ENCODE data around the gene RPTOR. TPM values are rescaled to one million over a fixed set of nuclear protein-coding genes. Genes with fewer than 3 reads are reported as not detected.

RPTOR gene
- total and polyA plus RNA-seq, 2 donors: 8.1 to 10.3 TPM

DNA sequence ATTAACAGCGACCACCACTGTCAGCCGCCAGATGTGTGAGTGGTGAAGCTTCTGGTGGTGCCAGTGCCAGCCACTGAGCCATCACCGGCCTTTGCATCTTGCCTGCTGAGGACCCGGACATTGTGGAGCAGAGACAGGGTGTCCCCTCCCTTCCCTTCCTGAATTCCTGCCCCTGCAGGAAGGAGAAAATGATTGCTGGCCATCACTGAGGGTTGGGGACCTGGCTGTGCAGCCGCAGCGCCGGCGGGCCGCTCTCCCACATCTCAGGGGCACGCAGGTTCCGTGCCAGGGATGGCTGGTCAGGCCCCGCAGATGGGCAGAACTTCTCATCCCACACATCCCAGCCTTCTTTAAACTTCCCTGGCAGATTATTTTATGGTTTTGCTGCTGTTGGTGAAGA lies 56.5 kb downstream of the RPTOR start:
- DNase-seq (ENCODE audit: low read depth in 6 of 9, low spot score in 9 of 9): no peak
- Histone ChIP-seq H3K27ac (ENCODE audit: low read depth in 1 of 2, low read length in 1 of 2) (no peak overlapping the region), H3K9me3 (ENCODE audit: control insufficient read depth in 2 of 2, insufficient read depth in 1 of 2, low read length in 1 of 2) (peaks cover 0 to 4% of the 10 kb centered on the region in 2 donors), H3K4me3 (ENCODE audit: low read length in 2 of 2) (no peak overlapping the region), H3K27me3 (ENCODE audit: control insufficient read depth in 2 of 2, insufficient read depth in 1 of 2, low read length in 1 of 2) (no peaks in the 10 kb centered on the region), H3K36me3 (ENCODE audit: control insufficient read depth in 2 of 2, insufficient read depth in 2 of 2, low read length in 1 of 2) (no peaks in the 10 kb centered on the region), H3K4me1 (ENCODE audit: control insufficient read depth in 2 of 2, insufficient read depth in 2 of 2, low read length in 2 of 2) (peaks cover 7 to 50% of the 10 kb centered on the region in 2 donors)
- WGBS: 99% methylated on average over 12 of the region's 12 CpGs

DNA sequence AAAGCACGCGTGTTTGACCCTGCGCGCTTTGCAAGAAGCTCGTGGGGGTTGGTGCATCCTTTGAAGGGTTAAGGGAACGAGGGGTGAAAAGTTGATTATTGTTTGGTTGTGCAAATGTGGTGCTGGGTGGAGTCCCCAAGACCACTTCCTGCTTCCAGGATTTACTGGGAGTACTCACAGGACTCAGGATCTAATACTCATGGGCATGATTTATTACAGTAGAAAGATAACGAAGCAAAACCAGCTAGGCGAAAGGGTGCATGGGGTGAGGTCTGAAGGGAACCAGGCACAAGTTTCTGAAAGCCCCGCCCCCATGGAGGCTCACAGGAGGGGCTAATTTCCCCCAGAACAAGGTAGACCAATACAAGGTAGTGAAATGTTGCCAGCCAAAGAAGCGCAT lies 58.8 kb downstream of the RPTOR start:
- Histone ChIP-seq H3K27ac (ENCODE audit: low read depth in 1 of 2, low read length in 1 of 2) (no peak overlapping the region), H3K4me1 (ENCODE audit: control insufficient read depth in 2 of 2, insufficient read depth in 2 of 2, low read length in 2 of 2) (peaks cover 9 to 41% of the 10 kb centered on the region in 2 donors), H3K36me3 (ENCODE audit: control insufficient read depth in 2 of 2, insufficient read depth in 2 of 2, low read length in 1 of 2) (no peaks in the 10 kb centered on the region), H3K27me3 (ENCODE audit: control insufficient read depth in 2 of 2, insufficient read depth in 1 of 2, low read length in 1 of 2) (no peaks in the 10 kb centered on the region), H3K9me3 (ENCODE audit: control insufficient read depth in 2 of 2, insufficient read depth in 1 of 2, low read length in 1 of 2) (peaks cover 0 to 4% of the 10 kb centered on the region in 2 donors), H3K4me3 (ENCODE audit: low read length in 2 of 2) (no peak overlapping the region)
- 94% methylated on average over 10 of the region's 10 CpGs for WGBS
- no peak for DNase-seq (ENCODE audit: low read depth in 6 of 9, low spot score in 9 of 9)

DNA sequence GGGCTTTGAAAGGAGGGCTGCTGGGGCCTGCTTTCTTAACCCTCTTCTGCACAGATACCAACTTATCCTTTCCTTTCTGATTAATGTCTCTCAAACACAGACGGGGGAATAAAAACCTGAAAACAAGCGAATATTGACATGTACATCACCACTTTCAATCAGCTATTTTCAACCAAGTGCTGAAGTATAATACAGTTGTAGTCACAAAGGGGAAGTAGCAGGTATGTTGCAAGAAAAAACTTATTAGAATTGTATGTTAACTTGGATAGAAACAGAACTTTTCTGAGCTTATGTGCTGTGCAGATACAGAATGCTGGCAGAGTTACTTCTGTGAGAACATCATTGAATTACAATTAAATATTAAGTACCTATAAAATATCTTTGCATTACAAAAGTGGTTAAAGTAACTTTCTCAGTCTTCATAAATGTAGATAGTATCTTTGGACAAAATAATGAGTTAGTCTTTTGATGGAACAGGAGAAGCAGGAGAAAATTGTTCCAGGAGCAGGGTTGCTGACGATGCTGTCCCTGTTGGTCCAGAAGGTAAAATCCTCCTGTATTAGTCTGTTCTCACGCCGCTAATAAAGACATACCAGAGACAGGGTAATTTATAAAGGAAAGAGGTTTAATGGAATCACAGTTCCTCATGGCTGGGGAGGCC lies 59.5 kb downstream of the RPTOR start:
- Histone ChIP-seq H3K27me3 (ENCODE audit: control insufficient read depth in 2 of 2, insufficient read depth in 1 of 2, low read length in 1 of 2) (no peaks in the 10 kb centered on the region), H3K4me3 (ENCODE audit: low read length in 2 of 2) (no peak overlapping the region), H3K9me3 (ENCODE audit: control insufficient read depth in 2 of 2, insufficient read depth in 1 of 2, low read length in 1 of 2) (peaks cover 0 to 4% of the 10 kb centered on the region in 2 donors), H3K4me1 (ENCODE audit: control insufficient read depth in 2 of 2, insufficient read depth in 2 of 2, low read length in 2 of 2) (peaks cover 8 to 37% of the 10 kb centered on the region in 2 donors), H3K27ac (ENCODE audit: low read depth in 1 of 2, low read length in 1 of 2) (no peak overlapping the region), H3K36me3 (ENCODE audit: control insufficient read depth in 2 of 2, insufficient read depth in 2 of 2, low read length in 1 of 2) (no peaks in the 10 kb centered on the region)
- no peak for DNase-seq (ENCODE audit: low read depth in 6 of 9, low spot score in 9 of 9)
- 97% methylated on average over 5 of the region's 5 CpGs for WGBS

DNA sequence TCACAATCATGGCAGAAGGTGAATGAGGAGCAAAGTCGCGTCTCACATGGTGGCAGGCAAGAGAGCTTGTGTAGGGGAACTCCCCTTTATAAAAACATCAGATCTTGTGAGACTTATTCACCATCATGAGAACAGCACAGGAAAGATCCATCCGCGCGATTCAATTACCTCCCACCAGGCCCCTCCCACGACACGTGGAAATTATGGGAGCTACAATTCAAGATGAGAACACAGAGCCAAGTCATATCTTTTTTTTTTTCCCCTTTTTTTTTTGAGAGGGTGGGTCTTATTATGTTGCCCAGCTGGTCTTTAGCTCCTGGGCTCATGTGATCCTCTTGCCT lies 60.0 kb downstream of the RPTOR start:
- no peak overlapping the region for H3K27ac ChIP-seq (ENCODE audit: low read depth in 1 of 2, low read length in 1 of 2)
- WGBS: 98% methylated on average over 7 of the region's 7 CpGs
- H3K36me3 ChIP-seq (ENCODE audit: control insufficient read depth in 2 of 2, insufficient read depth in 2 of 2, low read length in 1 of 2): no peaks in the 10 kb centered on the region
- DNase-seq (ENCODE audit: low read depth in 6 of 9, low spot score in 9 of 9): no peak
- peaks cover 0 to 4% of the 10 kb centered on the region in 2 donors for H3K9me3 ChIP-seq (ENCODE audit: control insufficient read depth in 2 of 2, insufficient read depth in 1 of 2, low read length in 1 of 2)
- H3K27me3 ChIP-seq (ENCODE audit: control insufficient read depth in 2 of 2, insufficient read depth in 1 of 2, low read length in 1 of 2): no peaks in the 10 kb centered on the region
- H3K4me3 ChIP-seq (ENCODE audit: low read length in 2 of 2): no peak overlapping the region
- H3K4me1 ChIP-seq (ENCODE audit: control insufficient read depth in 2 of 2, insufficient read depth in 2 of 2, low read length in 2 of 2): peaks cover 3 to 32% of the 10 kb centered on the region in 2 donors

DNA sequence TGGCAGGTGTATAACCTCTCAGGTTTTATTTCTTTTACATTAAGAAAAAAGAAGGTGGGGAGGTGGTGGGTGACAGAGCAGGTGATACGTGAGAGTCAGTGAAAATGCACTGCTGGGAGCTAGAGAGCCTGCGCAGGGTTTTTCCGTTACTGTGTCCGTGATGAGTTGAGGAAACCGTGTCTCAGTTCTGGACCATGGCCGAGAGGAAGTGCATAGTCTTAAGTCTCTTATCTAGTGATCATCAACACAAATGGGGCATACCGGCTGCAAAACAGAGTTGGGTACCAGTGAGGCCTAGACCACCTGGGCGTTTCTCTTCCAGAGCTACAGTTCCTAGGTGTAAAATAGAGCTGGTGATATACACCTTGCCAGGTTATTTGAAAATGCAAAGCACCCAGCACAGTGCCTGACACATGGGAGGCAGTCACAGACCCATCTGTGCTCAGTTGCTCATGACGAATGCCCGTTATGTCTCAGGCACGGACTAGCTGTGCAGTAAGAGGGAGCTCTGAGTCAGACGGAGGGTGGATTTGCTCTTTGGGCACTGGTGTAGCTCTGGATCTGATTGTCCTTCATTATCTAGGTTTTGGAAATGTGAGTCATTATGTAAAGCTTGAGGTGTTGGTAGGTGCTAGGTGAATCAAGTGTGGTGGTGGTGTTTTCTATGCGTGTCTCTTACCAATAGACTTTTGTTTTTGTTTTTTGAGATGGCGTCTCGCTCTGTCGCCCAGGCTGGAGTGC lies 60.9 kb downstream of the RPTOR start:
- no peak overlapping the region for H3K27ac ChIP-seq (ENCODE audit: low read depth in 1 of 2, low read length in 1 of 2)

DNA sequence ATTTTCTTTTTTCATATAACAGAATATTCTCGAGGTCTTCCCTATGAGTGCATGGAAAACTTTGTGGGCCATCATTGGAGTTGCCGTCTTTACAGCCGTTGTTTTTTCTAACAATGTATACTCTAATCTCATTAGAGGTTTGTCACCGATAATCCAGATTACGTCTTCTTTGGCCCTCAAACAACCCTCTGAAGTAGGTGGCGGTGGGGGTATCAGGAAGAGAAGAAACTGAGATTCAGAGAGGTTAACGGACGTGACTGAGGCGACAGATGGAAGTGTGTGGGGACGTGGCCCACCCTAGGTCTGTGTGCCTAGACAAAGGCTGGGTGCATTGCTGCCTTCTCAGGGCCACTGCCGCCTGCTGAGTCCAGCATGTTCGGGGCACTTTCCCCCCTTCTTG lies 63.7 kb downstream of the RPTOR start:
- Histone ChIP-seq H3K4me3 (ENCODE audit: low read length in 2 of 2) (no peak overlapping the region), H3K27me3 (ENCODE audit: control insufficient read depth in 2 of 2, insufficient read depth in 1 of 2, low read length in 1 of 2) (no peaks in the 10 kb centered on the region), H3K4me1 (ENCODE audit: control insufficient read depth in 2 of 2, insufficient read depth in 2 of 2, low read length in 2 of 2) (peaks cover 2 to 27% of the 10 kb centered on the region in 2 donors), H3K9me3 (ENCODE audit: control insufficient read depth in 2 of 2, insufficient read depth in 1 of 2, low read length in 1 of 2) (peaks cover 0 to 2% of the 10 kb centered on the region in 2 donors), H3K27ac (ENCODE audit: low read depth in 1 of 2, low read length in 1 of 2) (no peak overlapping the region), H3K36me3 (ENCODE audit: control insufficient read depth in 2 of 2, insufficient read depth in 2 of 2, low read length in 1 of 2) (no peaks in the 10 kb centered on the region)
- 98% methylated on average over 12 of the region's 12 CpGs for WGBS
- DNase-seq (ENCODE audit: low read depth in 6 of 9, low spot score in 9 of 9): no peak

More for the DNA sequence above, 60.9 kb downstream of the RPTOR start:
- no peak overlapping the region for H3K4me3 ChIP-seq (ENCODE audit: low read length in 2 of 2)
- no peaks in the 10 kb centered on the region for H3K36me3 ChIP-seq (ENCODE audit: control insufficient read depth in 2 of 2, insufficient read depth in 2 of 2, low read length in 1 of 2)
- DNase-seq (ENCODE audit: low read depth in 6 of 9, low spot score in 9 of 9): no peak
- WGBS: 88% methylated on average over 16 of the region's 16 CpGs
- H3K4me1 ChIP-seq (ENCODE audit: control insufficient read depth in 2 of 2, insufficient read depth in 2 of 2, low read length in 2 of 2): peaks cover 2 to 26% of the 10 kb centered on the region in 2 donors
- peaks cover 0 to 4% of the 10 kb centered on the region in 2 donors for H3K9me3 ChIP-seq (ENCODE audit: control insufficient read depth in 2 of 2, insufficient read depth in 1 of 2, low read length in 1 of 2)
- H3K27me3 ChIP-seq (ENCODE audit: control insufficient read depth in 2 of 2, insufficient read depth in 1 of 2, low read length in 1 of 2): no peaks in the 10 kb centered on the region

DNA sequence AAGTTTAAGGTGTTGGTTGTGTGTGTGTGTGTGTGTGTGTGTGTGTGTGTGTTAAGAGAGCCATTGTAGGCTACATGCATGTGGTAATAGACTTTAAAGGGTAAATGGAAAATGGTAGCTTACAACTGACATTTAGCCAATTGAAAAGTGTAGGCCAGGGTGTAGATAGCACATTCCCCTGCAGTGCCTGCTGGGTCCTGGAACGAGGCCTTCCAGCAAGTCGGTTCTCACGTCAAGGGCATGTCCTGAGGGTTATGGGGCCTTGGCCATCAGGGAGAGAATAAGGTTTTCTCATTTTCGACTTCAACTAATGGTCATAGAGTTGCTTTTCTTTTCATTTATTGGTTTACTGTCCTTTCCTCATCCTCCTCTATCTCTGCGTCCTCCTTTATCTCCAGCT lies 65.1 kb downstream of the RPTOR start:
- Histone ChIP-seq H3K9me3 (ENCODE audit: control insufficient read depth in 2 of 2, insufficient read depth in 1 of 2, low read length in 1 of 2) (no peaks in the 10 kb centered on the region), H3K27ac (ENCODE audit: low read depth in 1 of 2, low read length in 1 of 2) (no peak overlapping the region), H3K36me3 (ENCODE audit: control insufficient read depth in 2 of 2, insufficient read depth in 2 of 2, low read length in 1 of 2) (no peaks in the 10 kb centered on the region), H3K4me3 (ENCODE audit: low read length in 2 of 2) (no peak overlapping the region), H3K4me1 (ENCODE audit: control insufficient read depth in 2 of 2, insufficient read depth in 2 of 2, low read length in 2 of 2) (peaks cover 11 to 38% of the 10 kb centered on the region in 2 donors), H3K27me3 (ENCODE audit: control insufficient read depth in 2 of 2, insufficient read depth in 1 of 2, low read length in 1 of 2) (no peaks in the 10 kb centered on the region)
- no peak for DNase-seq (ENCODE audit: low read depth in 6 of 9, low spot score in 9 of 9)
- 98% methylated on average over 5 of the region's 5 CpGs for WGBS

DNA sequence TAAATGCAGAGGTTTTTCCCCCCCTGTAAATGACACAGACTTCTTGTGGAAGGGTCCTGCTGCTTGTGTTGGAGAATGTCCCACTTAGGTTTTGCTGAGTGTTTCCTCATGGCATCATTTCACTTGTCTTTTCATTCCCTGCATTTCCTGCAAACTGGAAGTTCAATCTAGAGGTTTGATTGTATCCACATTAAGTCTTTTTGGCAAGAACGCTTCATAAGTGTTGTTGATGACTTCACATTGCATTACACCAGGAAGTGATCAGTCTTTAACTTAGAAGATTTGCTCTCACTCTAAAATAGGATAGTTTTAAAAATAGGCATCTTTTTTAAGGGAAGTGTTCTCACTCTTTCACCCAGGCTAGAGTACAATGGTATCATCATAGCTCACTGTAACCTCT lies 67.2 kb downstream of the RPTOR start:
- Histone ChIP-seq H3K36me3 (ENCODE audit: control insufficient read depth in 2 of 2, insufficient read depth in 2 of 2, low read length in 1 of 2) (no peaks in the 10 kb centered on the region), H3K27me3 (ENCODE audit: control insufficient read depth in 2 of 2, insufficient read depth in 1 of 2, low read length in 1 of 2) (no peaks in the 10 kb centered on the region), H3K4me1 (ENCODE audit: control insufficient read depth in 2 of 2, insufficient read depth in 2 of 2, low read length in 2 of 2) (peaks cover 20 to 37% of the 10 kb centered on the region in 2 donors), H3K9me3 (ENCODE audit: control insufficient read depth in 2 of 2, insufficient read depth in 1 of 2, low read length in 1 of 2) (no peaks in the 10 kb centered on the region), H3K4me3 (ENCODE audit: low read length in 2 of 2) (no peak overlapping the region), H3K27ac (ENCODE audit: low read depth in 1 of 2, low read length in 1 of 2) (no peak overlapping the region)
- no peak for DNase-seq (ENCODE audit: low read depth in 6 of 9, low spot score in 9 of 9)
- 92% methylated on average over 1 of the region's 1 CpG for WGBS

DNA sequence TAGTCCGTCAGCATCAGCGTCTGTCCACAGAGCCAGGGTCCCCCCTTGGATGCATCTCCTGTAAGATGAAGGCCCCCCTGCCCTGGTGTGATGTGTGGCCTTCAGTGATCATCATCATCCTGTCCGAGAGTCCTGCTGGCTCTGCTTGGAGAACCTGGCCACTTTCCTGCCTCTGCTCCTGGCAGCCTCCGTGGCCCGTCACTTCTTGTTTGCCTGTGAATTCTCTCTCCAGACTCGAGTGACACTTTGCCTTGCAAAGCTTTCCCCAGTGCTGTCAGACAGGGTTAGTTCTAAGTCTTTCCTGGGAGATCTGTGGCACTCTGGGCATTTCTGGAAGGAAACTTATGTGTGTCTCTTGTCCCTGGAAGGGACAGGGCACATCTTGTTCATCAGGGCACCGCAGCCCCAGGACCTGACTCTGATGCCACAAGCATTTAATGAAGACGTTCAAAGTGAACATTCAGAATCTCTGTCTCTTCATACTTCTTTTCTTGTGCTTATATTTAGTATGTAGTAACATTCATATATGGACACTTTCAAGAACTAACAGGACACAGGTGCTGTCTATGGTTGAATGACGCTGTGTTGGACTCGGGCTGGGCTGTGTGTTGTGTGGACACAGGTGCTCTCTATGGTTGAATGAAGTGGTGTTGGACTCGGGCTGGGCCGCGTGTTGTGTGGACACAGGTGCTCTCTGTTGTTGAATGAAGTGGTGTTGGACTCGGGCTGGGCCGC lies 68.5 kb downstream of the RPTOR start:
- no peaks in the 10 kb centered on the region for H3K9me3 ChIP-seq (ENCODE audit: control insufficient read depth in 2 of 2, insufficient read depth in 1 of 2, low read length in 1 of 2)
- 96% methylated on average over 15 of the region's 15 CpGs for WGBS

More for the DNA sequence above, 68.5 kb downstream of the RPTOR start:
- Histone ChIP-seq H3K36me3 (ENCODE audit: control insufficient read depth in 2 of 2, insufficient read depth in 2 of 2, low read length in 1 of 2) (no peaks in the 10 kb centered on the region), H3K4me3 (ENCODE audit: low read length in 2 of 2) (no peak overlapping the region), H3K4me1 (ENCODE audit: control insufficient read depth in 2 of 2, insufficient read depth in 2 of 2, low read length in 2 of 2) (peaks cover 20 to 34% of the 10 kb centered on the region in 2 donors), H3K27me3 (ENCODE audit: control insufficient read depth in 2 of 2, insufficient read depth in 1 of 2, low read length in 1 of 2) (no peaks in the 10 kb centered on the region), H3K27ac (ENCODE audit: low read depth in 1 of 2, low read length in 1 of 2) (no peak overlapping the region)
- DNase-seq (ENCODE audit: low read depth in 6 of 9, low spot score in 9 of 9): no peak

Measured in thymus (tissue), 11 donors.